HepG2 (cell line): ENCODE data around the gene IQCC. TPM values are rescaled to one million over a fixed set of nuclear protein-coding genes. Genes with fewer than 3 reads are reported as not detected.
A peak's percentile ranks its signal among the peaks of the same experiment; 100 is the strongest.

Experiments used
- CBX2 ChIP-seq, 2 experiments: fragments of 200-600 bp in 1 of 2; sonication (generic); formaldehyde crosslinking in 1 of 2; IDR thresholded peaks; 2 replicates each; pipeline versions ENCODE4 v1.7.0 to v1.8.1; 2018 to 2022; ENCODE audit warnings: low read depth in 2 of 2, low read length in 1 of 2, mild to moderate bottlenecking in 1 of 2, missing genetic modification reagents in 1 of 2
- CEBPG ChIP-seq: IDR thresholded peaks from 2 replicates; pipeline ENCODE4 v1.6.1; 2016
- FOXP1 ChIP-seq, 2 experiments: fragments of 450-650 bp in 1 of 2; IDR thresholded peaks; 2 replicates each; pipeline ENCODE4 v1.6.1; 2017 to 2018; ENCODE audit warnings: antibody characterized with exemption in 1 of 2
- HMGA1 ChIP-seq: sonication (generic); formaldehyde crosslinking; conservative IDR thresholded peaks from 2 replicates; pipeline ENCODE4 v1.4.0; 2020; ENCODE audit warnings: missing genetic modification reagents
- KDM2A ChIP-seq: sonication (generic); formaldehyde crosslinking; IDR thresholded peaks from 2 replicates; pipeline ENCODE4 v1.4.0; 2020; ENCODE audit warnings: low read depth, missing genetic modification reagents, borderline replicate concordance
- SAFB2 ChIP-seq: sonication (generic); formaldehyde crosslinking; IDR thresholded peaks from 2 replicates; pipeline ENCODE4 v1.5.1; 2020; ENCODE audit warnings: missing genetic modification reagents, low read depth, mild to moderate bottlenecking, borderline replicate concordance
- SNAI1 ChIP-seq: sonication (generic); formaldehyde crosslinking; IDR thresholded peaks from 2 replicates; pipeline ENCODE4 v1.5.0; 2020; ENCODE audit warnings: mild to moderate bottlenecking, missing genetic modification reagents, borderline replicate concordance
- TBX2 ChIP-seq: sonication (generic); formaldehyde crosslinking; IDR thresholded peaks from 2 replicates; pipeline ENCODE4 v1.5.0; 2020; ENCODE audit warnings: missing genetic modification reagents, mild to moderate bottlenecking, borderline replicate concordance
- XBP1 ChIP-seq: sonication (generic); formaldehyde crosslinking; IDR thresholded peaks from 2 replicates; pipeline ENCODE4 v1.5.0; 2020; ENCODE audit warnings: missing genetic modification reagents
- ZBTB37 ChIP-seq: sonication (generic); formaldehyde crosslinking; IDR thresholded peaks from 2 replicates; pipeline ENCODE4 v1.4.0; 2020; ENCODE audit warnings: mild to moderate bottlenecking, missing genetic modification reagents
- ZHX1 ChIP-seq: sonication (generic); formaldehyde crosslinking; IDR thresholded peaks from 2 replicates; pipeline ENCODE4 v1.8.1; 2022; ENCODE audit warnings: low read depth, mild to moderate bottlenecking, missing genetic modification reagents
- ZNF543 ChIP-seq: sonication (generic); formaldehyde crosslinking; IDR thresholded peaks from 2 replicates; pipeline ENCODE4 v1.4.0; 2020; ENCODE audit warnings: mild to moderate bottlenecking, missing genetic modification reagents
- ZNF589 ChIP-seq: sonication (generic); formaldehyde crosslinking; conservative IDR thresholded peaks from 2 replicates; pipeline ENCODE4 v1.8.0; 2022; ENCODE audit warnings: mild to moderate bottlenecking, moderate library complexity, missing genetic modification reagents
- polyA plus RNA-seq, 8 experiments: library from polyadenylated mRNA; depleted of rRNA in 3 of 8; stranded (reverse) in 7 of 8; unstranded in 1 of 8; fragments of >200 nt; fragmentation: Illumina TruSeq in 4 of 8; extraction: Trizol in 4 of 8; gene quantifications; 2 replicates each; pipeline versions ENCODE4 v1.2.1 to v1.2.3, GENCODE V29; 2011 to 2016; ENCODE audit warnings: low read depth in 4 of 8, missing spikeins in 1 of 8, mixed read lengths in 1 of 8; ENCODE audit not compliant: insufficient read depth in 1 of 8
- total RNA-seq, 5 experiments: library from RNA; depleted of rRNA; stranded (reverse); fragments of >200 nt; fragmentation: Illumina TruSeq; extraction: Trizol; gene quantifications; 2 replicates each; pipeline ENCODE4 v1.2.3, GENCODE V29; 2016; ENCODE audit warnings: low read depth in 1 of 5
- TF ChIP-seq, protein P1 (sequence below): sonication (generic); formaldehyde crosslinking; IDR thresholded peaks from 2 replicates; pipeline ENCODE4 v1.4.0; 2020; ENCODE audit warnings: missing genetic modification reagents, borderline replicate concordance
- TF ChIP-seq, protein P2 (sequence below): sonication (generic); formaldehyde crosslinking; IDR thresholded peaks from 2 replicates; pipeline ENCODE4 v1.4.0; 2020; ENCODE audit warnings: missing genetic modification reagents, borderline replicate concordance

IQCC gene
- total and polyA plus RNA-seq, 2 of the 13 experiments (the other 11 are each of a cell fraction or from before 2014, with no cell fraction given), result 1.7 to 3.0 TPM

DNA sequence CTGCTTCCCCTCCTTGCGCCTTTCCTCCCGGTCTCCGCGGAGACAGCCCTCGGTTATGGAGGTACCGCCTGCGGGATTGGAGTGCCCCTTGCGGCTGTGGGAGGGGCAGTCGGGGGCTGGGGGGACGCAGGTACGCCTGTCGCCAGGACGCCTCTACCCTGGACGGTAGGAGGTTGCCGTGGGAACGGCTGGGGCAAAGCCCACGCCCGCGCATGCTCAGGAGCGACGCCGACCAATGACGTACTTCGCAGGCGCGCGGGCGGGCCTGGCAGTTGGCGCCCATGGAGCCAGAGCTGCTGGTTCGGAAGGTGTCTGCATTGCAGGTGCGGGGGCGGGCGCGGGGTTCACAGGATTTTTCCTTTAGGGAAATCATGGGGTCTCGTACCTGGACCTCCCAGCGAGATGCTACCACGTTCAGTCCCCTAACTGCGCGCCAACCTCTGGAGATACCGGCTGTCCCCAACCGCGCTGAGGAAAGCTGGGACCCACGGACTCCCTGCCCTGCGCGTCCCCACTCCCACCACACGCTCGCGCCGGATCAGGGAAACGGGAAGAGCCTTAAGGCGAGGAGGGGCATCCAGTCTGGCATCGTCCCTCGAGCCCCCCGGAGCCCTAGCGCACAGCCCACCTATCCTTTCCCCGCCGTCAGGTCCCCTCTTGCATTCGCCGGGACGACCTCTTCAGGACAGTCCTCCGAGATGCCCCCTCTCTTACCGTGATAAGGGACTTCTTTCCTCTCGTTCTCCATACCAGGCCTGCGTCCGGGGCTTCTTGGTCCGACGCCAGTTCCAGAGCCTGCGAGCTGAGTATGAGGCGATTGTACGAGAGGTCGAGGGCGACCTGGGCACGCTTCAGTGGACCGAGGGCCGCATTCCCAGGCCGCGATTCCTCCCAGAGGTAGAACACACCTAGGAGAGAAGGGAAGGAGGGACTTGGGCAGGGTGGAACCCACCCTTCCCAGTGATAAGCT is at the start of gene IQCC (continued):
- TF ChIP-seq ZNF589 (CRISPR knock-in tag) (no peak; the same call in 1 of the 2 replicates), FOXP1 (IDR thresholded peaks at IDR 0.05) (no peak), FOXP1 (CRISPR knock-in tag; IDR thresholded peaks at IDR 0.05) (no peak), KDM2A (peak; percentile 77; the same call in 1 of the 2 replicates), ZNF543 (CRISPR knock-in tag) (no peak), CBX2 (IDR thresholded peaks at IDR 0.05; ENCODE audit: low read depth, low read length) (no peak), CBX2 (CRISPR knock-in tag; IDR thresholded peaks at IDR 0.05; ENCODE audit: low read depth) (no peak), TBX2 (peak; percentile 50), XBP1 (CRISPR knock-in tag) (no peak), ZBTB37 (no peak), HMGA1 (CRISPR knock-in tag) (no peak), SNAI1 (CRISPR knock-in tag) (no peak), CEBPG (CRISPR knock-in tag) (no peak), ZHX1 (CRISPR knock-in tag) (no peak), SAFB2 (CRISPR knock-in tag) (0 out of 2 replicates have a peak, but pooled peaks have one; percentile 36)
- TF ChIP-seq, protein P1, sequence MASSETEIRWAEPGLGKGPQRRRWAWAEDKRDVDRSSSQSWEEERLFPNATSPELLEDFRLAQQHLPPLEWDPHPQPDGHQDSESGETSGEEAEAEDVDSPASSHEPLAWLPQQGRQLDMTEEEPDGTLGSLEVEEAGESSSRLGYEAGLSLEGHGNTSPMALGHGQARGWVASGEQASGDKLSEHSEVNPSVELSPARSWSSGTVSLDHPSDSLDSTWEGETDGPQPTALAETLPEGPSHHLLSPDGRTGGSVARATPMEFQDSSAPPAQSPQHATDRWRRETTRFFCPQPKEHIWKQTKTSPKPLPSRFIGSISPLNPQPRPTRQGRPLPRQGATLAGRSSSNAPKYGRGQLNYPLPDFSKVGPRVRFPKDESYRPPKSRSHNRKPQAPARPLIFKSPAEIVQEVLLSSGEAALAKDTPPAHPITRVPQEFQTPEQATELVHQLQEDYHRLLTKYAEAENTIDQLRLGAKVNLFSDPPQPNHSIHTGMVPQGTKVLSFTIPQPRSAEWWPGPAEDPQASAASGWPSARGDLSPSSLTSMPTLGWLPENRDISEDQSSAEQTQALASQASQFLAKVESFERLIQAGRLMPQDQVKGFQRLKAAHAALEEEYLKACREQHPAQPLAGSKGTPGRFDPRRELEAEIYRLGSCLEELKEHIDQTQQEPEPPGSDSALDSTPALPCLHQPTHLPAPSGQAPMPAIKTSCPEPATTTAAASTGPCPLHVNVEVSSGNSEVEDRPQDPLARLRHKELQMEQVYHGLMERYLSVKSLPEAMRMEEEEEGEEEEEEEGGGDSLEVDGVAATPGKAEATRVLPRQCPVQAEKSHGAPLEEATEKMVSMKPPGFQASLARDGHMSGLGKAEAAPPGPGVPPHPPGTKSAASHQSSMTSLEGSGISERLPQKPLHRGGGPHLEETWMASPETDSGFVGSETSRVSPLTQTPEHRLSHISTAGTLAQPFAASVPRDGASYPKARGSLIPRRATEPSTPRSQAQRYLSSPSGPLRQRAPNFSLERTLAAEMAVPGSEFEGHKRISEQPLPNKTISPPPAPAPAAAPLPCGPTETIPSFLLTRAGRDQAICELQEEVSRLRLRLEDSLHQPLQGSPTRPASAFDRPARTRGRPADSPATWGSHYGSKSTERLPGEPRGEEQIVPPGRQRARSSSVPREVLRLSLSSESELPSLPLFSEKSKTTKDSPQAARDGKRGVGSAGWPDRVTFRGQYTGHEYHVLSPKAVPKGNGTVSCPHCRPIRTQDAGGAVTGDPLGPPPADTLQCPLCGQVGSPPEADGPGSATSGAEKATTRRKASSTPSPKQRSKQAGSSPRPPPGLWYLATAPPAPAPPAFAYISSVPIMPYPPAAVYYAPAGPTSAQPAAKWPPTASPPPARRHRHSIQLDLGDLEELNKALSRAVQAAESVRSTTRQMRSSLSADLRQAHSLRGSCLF (CRISPR knock-in tag), result no peak
- TF ChIP-seq, protein P2, sequence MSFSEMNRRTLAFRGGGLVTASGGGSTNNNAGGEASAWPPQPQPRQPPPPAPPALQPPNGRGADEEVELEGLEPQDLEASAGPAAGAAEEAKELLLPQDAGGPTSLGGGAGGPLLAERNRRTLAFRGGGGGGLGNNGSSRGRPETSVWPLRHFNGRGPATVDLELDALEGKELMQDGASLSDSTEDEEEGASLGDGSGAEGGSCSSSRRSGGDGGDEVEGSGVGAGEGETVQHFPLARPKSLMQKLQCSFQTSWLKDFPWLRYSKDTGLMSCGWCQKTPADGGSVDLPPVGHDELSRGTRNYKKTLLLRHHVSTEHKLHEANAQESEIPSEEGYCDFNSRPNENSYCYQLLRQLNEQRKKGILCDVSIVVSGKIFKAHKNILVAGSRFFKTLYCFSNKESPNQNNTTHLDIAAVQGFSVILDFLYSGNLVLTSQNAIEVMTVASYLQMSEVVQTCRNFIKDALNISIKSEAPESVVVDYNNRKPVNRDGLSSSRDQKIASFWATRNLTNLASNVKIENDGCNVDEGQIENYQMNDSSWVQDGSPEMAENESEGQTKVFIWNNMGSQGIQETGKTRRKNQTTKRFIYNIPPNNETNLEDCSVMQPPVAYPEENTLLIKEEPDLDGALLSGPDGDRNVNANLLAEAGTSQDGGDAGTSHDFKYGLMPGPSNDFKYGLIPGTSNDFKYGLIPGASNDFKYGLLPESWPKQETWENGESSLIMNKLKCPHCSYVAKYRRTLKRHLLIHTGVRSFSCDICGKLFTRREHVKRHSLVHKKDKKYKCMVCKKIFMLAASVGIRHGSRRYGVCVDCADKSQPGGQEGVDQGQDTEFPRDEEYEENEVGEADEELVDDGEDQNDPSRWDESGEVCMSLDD (CRISPR knock-in tag), result no peak
